NCI-H2196 treated with DMSO at 0.1 percent for 48 hours (cell line): ENCODE data around the gene GLP2R.

Source experiments
- DNase-seq: peaks from one replicate; lab custom pipeline; 2025; ENCODE audit not compliant: unreplicated experiment; lab: John Stamatoyannopoulos, UW

GLP2R gene

DNA sequence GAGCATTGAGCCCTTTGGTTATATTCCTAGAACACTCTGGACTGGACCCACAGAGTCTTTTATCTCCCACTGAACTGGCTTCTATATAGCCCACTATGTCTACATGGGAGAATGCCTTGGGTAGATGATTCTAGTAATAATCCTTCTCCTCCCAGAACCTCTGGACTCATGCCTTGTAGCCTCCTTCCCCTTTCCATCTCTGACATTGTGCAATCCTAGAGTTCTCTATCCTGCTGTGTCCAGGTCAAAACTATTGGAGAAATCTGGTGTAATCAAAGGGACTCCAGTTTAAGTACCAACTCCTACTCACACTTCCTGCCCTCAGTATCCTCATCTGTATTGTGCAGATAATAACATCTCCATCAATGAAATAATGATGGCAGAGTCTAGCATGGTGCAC, 70.2 kb downstream of the GLP2R start:
- DNase-seq, result no peak

- DNase-seq, result no peak
Measured at GRCh38 chr17:9897372-9897968, 71.7 kb downstream of the GLP2R start.

- no peak for DNase-seq
Measured at GRCh38 chr17:9898812-9899211, 73.1 kb downstream of the GLP2R start.

- DNase-seq, result no peak
Measured at GRCh38 chr17:9899280-9900043, 73.7 kb downstream of the GLP2R start.

DNA sequence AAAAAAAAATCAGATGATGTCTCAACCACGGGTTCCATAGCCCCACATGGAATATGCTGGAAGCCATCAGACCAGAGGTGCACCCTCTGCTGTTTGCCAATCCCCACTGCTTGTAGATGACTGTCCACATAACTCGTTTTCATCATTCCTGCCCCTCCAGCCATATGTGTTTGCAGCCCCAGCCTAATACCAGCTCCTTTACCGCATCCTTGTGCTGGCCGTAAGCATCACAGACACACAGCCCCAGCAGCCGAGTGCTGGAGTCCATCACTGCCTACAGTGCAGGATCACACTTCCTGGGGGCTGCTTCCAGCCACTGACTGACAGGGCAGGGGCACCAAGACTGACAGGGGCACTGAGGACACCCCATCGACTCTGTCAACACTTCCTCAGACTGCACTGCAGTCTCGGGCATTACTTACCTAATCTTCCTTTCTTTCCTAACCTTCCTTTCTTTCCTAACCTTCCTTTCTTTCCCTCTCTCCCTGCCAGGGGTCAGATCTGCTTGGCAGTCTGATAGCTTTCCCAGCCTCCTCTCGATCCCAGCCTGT, 74.4 kb downstream of the GLP2R start:
- no peak for DNase-seq

DNA sequence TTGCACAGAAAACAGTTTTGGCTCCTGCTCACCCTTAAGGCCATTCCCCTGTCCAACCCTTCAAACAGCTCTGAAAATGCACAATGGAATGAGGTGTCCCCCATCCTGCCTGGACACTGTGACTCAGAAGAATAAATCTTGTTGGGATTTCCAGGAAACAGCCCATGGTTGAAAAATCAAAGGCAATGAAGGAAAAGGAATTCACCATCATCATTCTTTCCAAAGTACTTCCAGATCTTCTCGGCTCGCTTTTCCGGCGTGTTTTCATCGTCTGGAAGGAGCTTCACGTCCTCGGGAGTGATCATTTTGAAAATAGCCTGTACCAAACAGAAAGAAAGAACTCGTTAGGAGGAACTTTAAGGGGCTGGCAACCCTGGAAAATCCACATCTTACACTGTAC, 75.1 kb downstream of the GLP2R start:
- no peak for DNase-seq

DNA sequence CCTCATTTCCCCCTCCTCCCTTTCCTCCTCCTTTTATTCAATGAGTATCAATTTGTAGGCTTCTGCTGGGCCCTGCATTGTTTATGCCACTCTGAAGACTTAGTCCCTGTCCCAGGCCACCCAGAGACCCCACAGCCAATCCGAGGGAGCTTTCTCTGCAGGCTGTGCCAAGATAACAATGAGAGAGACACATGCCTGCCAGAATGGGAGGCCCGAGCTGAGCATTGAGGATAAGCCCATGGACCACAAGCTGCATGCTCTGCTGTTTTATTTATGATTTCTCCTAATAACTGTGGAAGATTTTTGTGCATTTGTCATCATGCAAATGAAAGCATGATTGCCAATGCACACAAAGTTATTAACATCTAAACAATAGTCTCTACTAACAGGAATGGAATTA, 76.4 kb downstream of the GLP2R start:
- no peak for DNase-seq

DNA sequence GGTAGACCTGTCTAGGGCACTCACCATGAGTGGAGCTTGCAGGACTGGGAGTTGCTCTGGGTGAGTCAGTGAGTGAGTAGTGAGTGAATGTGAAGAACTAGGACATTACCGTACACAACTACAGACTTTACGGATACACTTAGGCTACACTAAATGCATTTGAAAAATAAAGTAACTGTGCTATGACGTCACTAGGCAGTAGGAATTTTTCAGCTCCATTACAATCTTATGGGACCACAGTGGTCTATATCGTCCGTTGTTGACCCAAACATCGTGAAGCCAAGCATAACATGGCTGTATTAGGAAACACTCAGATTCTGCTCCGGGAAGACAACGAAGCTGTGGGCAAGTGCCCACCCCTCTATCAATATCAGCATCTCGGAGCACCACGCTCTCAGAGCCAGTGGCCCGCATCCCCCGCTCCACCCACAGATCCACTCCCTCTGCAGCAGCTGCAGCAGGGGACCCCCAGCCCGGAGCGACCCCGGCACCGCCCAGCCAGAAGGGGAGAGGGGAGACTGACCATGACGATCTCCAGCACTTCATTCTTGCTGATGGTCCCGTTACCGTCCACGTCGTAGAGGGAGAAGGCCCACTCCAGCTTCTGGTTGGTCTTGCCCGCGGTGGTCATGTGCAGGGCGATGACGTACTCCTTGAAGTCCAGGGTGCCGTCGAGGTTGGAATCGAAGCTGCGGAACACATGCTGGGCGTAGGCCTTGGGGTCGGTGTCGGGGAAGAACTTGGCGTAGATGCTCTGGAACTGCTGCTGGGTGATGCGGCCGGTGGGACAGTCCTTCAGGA, 78.8 kb downstream of the GLP2R start:
- DNase-seq, result no peak

DNA sequence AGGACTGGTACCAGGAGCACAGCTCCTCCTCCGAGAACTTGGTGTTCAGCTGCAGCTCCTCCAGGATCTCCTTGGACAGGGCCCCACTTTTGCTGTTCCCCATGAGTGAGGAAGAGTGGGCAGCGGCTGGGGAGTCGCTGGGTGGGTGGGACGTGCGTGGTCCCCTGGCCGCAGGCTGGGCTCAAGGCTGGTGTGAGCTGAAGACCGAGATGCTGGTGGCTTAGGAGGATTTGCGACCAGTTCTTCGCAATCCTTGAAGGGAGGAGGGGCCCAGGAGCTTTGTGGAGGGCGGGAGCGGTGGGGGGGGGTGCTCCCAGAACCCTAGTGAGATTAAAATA, 79.3 kb downstream of the GLP2R start, which contains the start of gene RCVRN:
Gene RCVRN, minus strand, starts transcription at position 194 of the 338 bp plus-strand sequence. Its CDS starts 91 bp downstream, at position 103.
- no peak for DNase-seq

DNA sequence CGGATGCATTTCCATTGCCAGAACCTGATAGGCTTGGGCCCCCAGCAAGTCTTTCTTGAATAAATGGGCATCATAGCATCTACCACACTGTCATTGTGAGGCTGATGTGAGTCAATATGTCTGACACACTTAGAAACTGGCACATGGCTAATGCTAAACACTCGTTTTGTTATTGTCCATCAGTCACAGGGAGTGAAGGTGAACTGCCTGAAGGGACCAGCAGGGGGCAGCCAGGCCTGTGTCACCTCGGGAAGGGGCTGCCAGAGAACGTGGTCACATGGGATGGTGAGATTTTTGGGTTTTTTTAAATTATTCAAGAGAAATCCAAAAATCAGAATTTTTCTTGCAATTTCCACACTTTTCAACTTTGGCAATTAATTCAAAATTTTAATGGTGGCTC, 80.2 kb downstream of the GLP2R start:
- DNase-seq, result no peak

- no peak for DNase-seq
Measured at GRCh38 chr17:9906616-9907015, 80.9 kb downstream of the GLP2R start.

DNA sequence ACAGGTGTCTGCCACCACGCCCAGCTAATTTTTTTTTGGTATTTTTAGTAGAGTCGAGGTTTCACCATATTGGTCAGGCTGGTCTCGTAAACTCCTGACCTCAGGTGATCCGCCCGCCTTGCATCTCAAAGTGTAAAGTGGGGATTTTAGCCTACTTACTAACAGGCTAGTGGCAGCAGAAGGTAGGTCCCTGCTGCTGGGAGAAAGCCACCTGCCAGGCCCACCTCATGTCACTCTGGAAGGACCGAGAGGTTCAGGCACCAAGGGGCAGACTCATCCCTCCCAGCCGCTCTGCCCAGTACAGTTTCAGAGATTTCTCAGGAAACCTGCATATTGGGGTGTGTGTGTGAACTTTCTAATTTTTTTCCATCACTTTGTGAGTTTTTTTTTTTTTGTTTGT, 81.4 kb downstream of the GLP2R start:
- no peak for DNase-seq

- no peak for DNase-seq
Measured at GRCh38 chr17:9907883-9908648, 82.3 kb downstream of the GLP2R start.

- DNase-seq, result no peak
Measured at GRCh38 chr17:9908649-9909042, 82.9 kb downstream of the GLP2R start.

DNA sequence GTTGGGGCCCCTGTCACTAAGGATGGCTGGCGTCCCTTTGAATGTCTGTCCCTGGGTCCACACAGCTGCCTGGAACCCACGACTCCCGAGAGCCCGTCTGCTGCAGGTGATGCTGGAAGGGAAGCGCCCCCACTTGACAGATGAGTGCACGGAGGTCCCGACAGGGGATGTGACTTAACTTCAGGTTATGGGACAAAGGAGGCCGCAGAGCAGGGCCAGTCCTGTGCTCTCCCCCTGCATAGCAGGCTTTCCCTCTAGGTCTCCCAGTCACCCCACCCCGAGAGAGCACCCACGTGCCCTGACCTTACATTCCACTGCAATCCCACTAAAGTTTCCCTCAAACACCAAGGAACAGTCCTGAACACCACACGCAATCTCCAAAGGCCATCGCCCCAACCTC, 85.4 kb downstream of the GLP2R start:
- DNase-seq, result no peak

GRCh38 chr17:9912121-9913099, 86.7 kb downstream of the GLP2R start:
- DNase-seq, result no peak

DNA sequence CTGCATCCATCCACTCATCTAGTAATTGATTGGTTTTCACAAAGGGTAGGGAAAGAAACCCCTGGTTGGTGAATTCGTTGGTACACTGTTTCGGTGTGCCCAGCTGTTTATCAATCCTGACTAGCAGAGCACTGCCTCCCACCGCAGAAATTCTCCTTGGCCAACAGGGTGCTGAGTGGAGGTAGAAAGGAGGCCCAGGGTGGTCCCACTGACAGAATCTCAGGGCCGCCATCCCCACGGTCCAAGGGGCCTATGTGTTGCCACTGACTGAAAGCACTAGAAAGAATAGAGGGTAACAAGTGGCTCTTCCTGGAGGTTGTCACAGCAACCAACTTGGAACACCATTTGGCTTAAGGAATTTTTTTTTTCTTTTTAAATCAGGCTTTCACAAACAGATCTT, 87.8 kb downstream of the GLP2R start:
- no peak for DNase-seq

DNA sequence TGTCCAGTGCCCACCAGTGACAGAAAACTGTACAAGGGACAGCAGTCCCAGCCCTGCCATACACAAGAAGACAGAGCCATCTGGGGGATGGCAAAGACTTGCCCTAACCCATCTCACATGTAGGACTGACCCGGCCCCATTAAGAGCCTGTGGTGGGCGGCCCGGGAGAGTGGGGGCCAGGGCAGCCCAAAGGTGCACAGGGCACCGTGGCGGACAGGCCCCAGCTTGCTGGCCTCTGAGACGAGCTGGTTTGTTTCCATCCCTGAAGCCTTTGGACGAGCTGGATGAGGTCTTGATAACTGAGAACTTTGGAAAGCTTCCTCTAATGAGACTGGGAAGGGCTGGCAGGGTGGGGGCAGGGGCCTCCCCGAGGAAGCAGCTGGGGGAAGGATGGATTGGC, 90.4 kb downstream of the GLP2R start:
- DNase-seq, result no peak

- no peak for DNase-seq
Measured at GRCh38 chr17:9917131-9917530, 91.4 kb downstream of the GLP2R start.

DNA sequence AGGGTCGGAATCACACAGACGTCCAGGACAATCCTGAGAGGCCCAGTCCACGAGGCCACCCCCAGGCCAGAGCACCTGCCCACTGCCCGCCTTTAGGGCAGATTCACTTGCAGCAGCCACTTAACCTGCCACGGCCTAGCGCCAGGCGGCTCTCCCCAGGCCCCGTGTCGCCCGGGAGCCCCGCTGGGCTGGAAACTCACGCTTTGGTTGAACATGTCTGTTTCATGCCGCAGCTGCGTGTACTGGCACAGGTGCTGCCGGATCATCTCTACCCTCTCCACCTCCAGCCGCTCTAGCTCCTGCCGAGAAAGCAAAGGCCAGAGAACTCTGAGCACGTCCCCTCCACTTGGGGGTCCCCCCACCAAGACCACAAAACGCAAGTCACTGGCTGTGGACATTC, 92.1 kb downstream of the GLP2R start:
- DNase-seq, result no peak
